Endothelial cell of umbilical vein (primary cell): ENCODE measurements around the gene ATXN7. TPM values are rescaled to one million over a fixed set of nuclear protein-coding genes. Genes with fewer than 3 reads are reported as not detected.

ENCODE experiments used
- BruUV-seq: library from RNA; stranded (reverse); fragments of 400-500 nt; replicated peaks from 2 replicates; lab custom pipeline; 2021; lab: Mats Ljungman, UMichigan
- CTCF ChIA-PET: fragments of 300-600, 350-600 bp; sonication (Branson Sonifier 250); formaldehyde crosslinking; loops from one replicate; lab custom pipeline; 2021; ENCODE audit warnings: antibody characterized with exemption, inconsistent platforms; lab: Charles Lee
- POLR2A ChIA-PET: fragments of 300-600, 350-600 bp; sonication (Branson Sonifier 250); formaldehyde crosslinking; loops from one replicate; lab custom pipeline; 2021; ENCODE audit warnings: antibody characterized with exemption, inconsistent platforms; lab: Charles Lee
- DNase-seq: peaks from one replicate; pipeline ENCODE4 v3.0.0-alpha.2; 2011; ENCODE audit warnings: low read depth, low spot score
- FAIRE-seq: peaks from 2 replicates; lab custom pipeline; 2011; peaks lifted over from hg19 to GRCh38; lab: Jason Lieb, UNC
- H2AFZ ChIP-seq: 2 replicates; pipeline ENCODE4 v1.6.0; 2012; ENCODE audit warnings: low read depth, low read length, control low read depth, inconsistent platforms
- H3K27ac ChIP-seq: 2 replicates; pipeline ENCODE4 v1.5.1; 2011; ENCODE audit warnings: low read depth, mild to moderate bottlenecking, control low read depth, low read length, moderate library complexity; ENCODE audit not compliant: insufficient read depth
- H3K27me3 ChIP-seq, 2 experiments: 2 replicates each; pipeline versions ENCODE4 v1.6.0 to v1.6.1; 2011; ENCODE audit warnings: low read length in 2 of 2, mixed read lengths in 1 of 2; ENCODE audit not compliant: control insufficient read depth in 2 of 2, insufficient read depth in 2 of 2
- H3K36me3 ChIP-seq, 2 experiments: 2 replicates in 1 of 2; 3 replicates in 1 of 2; pipeline ENCODE4 v1.5.1; 2011; ENCODE audit warnings: low read length in 2 of 2, mild to moderate bottlenecking in 1 of 2, moderate library complexity in 1 of 2; ENCODE audit not compliant: control insufficient read depth in 2 of 2, insufficient read depth in 2 of 2; ENCODE audit errors: extremely low read depth in 1 of 2
- H3K4me1 ChIP-seq: 3 replicates; pipeline ENCODE4 v1.5.1; 2011; ENCODE audit warnings: mild to moderate bottlenecking, low read length; ENCODE audit not compliant: control insufficient read depth, insufficient read depth; ENCODE audit errors: extremely low read depth
- H3K4me2 ChIP-seq: 2 replicates; pipeline ENCODE4 v1.6.1; 2011; ENCODE audit warnings: low read length, control low read depth, mixed read lengths; ENCODE audit not compliant: insufficient read depth
- H3K4me3 ChIP-seq, 3 experiments: fragments of 200-600 bp in 1 of 3; sonication (generic), shearing (Covaris generic) in 1 of 3; replicated peaks in 1 of 3; 2 replicates each; pipeline ENCODE4 v1.5.1; 2011 to 2016; ENCODE audit warnings: control low read depth in 3 of 3, low read length in 3 of 3, mild to moderate bottlenecking in 2 of 3, inconsistent platforms in 1 of 3, low read depth in 1 of 3, moderate library complexity in 1 of 3; ENCODE audit not compliant: insufficient read depth in 1 of 3
- H3K79me2 ChIP-seq: 2 replicates; pipeline ENCODE4 v1.6.0; 2012; ENCODE audit warnings: low read length, inconsistent platforms; ENCODE audit not compliant: control insufficient read depth, insufficient read depth
- H3K9ac ChIP-seq: replicated peaks from 2 replicates; pipeline ENCODE3; 2011; ENCODE audit warnings: low read length, control low read depth; ENCODE audit not compliant: insufficient read depth; ENCODE audit errors: extremely low read depth
- H3K9me1 ChIP-seq: replicated peaks from 3 replicates; pipeline ENCODE4 v1.6.0; 2011; ENCODE audit warnings: mild to moderate bottlenecking, low read length; ENCODE audit not compliant: control insufficient read depth, insufficient read depth; ENCODE audit errors: extremely low read depth
- H3K9me3 ChIP-seq: replicated peaks from 2 replicates; pipeline ENCODE4 v1.5.1; 2012; ENCODE audit warnings: low read length, inconsistent platforms; ENCODE audit not compliant: control insufficient read depth, insufficient read depth
- H4K20me1 ChIP-seq: replicated peaks from 2 replicates; pipeline ENCODE3; 2011; ENCODE audit warnings: mild to moderate bottlenecking, low read length; ENCODE audit not compliant: control insufficient read depth, insufficient read depth; ENCODE audit errors: extremely low read depth
- EZH2 ChIP-seq: IDR thresholded peaks from 2 replicates; pipeline ENCODE4 v1.6.1; 2012; ENCODE audit warnings: borderline replicate concordance, low read depth, mild to moderate bottlenecking, moderate library complexity, low read length, inconsistent platforms; ENCODE audit not compliant: severe bottlenecking
- FOS ChIP-seq: IDR thresholded peaks from 2 replicates; pipeline ENCODE4 v1.6.1; 2011; ENCODE audit warnings: mild to moderate bottlenecking, low read length, moderate library complexity, borderline replicate concordance; ENCODE audit not compliant: insufficient read depth
- GATA2 ChIP-seq: IDR thresholded peaks from 2 replicates; pipeline ENCODE4 v1.7.0; 2011; ENCODE audit warnings: low read depth, mild to moderate bottlenecking, moderate library complexity, mixed read lengths, low read length; ENCODE audit not compliant: insufficient read length, insufficient read depth
- JUN ChIP-seq: IDR thresholded peaks from 2 replicates; pipeline ENCODE4 v1.6.1; 2011; ENCODE audit warnings: borderline replicate concordance, low read depth; ENCODE audit not compliant: insufficient read length, insufficient read depth
- MAX ChIP-seq: IDR thresholded peaks from 2 replicates; pipeline ENCODE4 v1.6.1; 2011; ENCODE audit not compliant: insufficient read depth, insufficient read length
- MYC ChIP-seq: IDR thresholded peaks from one replicate; pipeline ENCODE4 v1.6.1; 2011; ENCODE audit warnings: mild to moderate bottlenecking, low read depth, low read length
- POLR2A ChIP-seq: IDR thresholded peaks from 2 replicates; pipeline ENCODE4 v1.6.1; 2012; ENCODE audit warnings: low read depth, mild to moderate bottlenecking, control low read depth, low read length
- POLR2AphosphoS5 ChIP-seq: IDR thresholded peaks from 2 replicates; pipeline ENCODE4 v1.6.1; 2012; ENCODE audit warnings: low read depth, mild to moderate bottlenecking, control low read depth, low read length, moderate library complexity; ENCODE audit not compliant: insufficient read depth
- dilution Hi-C: fragments of 300-500 bp; cut with MboI; formaldehyde crosslinking; loops from one replicate; pipeline ENCODE4 v1.15.0; 2019; ENCODE audit warnings: low sequenced_read_pairs; ENCODE audit not compliant: extremely low pct_ligation_motif_present
- intact Hi-C: fragments of 100-400 bp; cut with micrococcal nuclease; formaldehyde crosslinking; loops from one replicate; pipeline ENCODE4 v1.10.0; 2022
- polyA plus RNA-seq, 4 experiments: library from polyadenylated mRNA; depleted of rRNA in 3 of 4; stranded (reverse) in 3 of 4; unstranded in 1 of 4; fragments of >200 nt; gene quantifications; 2 replicates each; pipeline versions ENCODE4 v1.2.1 to v1.2.3, GENCODE V29; 2011 to 2012; ENCODE audit warnings: missing spikeins in 1 of 4
- total RNA-seq: library from RNA; stranded (reverse); gene quantifications from 2 replicates; pipeline ENCODE4 v1.2.3, GENCODE V29; 2021
- TF ChIP-seq, protein P1 (sequence below), 2 donors: IDR thresholded peaks; 1 replicate in 1 of 2; 2 replicates in 1 of 2; pipeline ENCODE4 v1.5.1; 2011; ENCODE audit warnings: low read length in 2 of 2, mild to moderate bottlenecking in 2 of 2, moderate library complexity in 2 of 2, control low read depth in 1 of 2, inconsistent platforms in 1 of 2, low read depth in 1 of 2; ENCODE audit not compliant: insufficient read depth in 1 of 2; ENCODE audit errors: extremely low read depth in 1 of 2

ATXN7 gene
- total and polyA plus RNA-seq, 2 donors (not counting 3 experiments of a cell fraction or from before 2014, with no cell fraction given): 21.2 to 34.7 TPM

DNA sequence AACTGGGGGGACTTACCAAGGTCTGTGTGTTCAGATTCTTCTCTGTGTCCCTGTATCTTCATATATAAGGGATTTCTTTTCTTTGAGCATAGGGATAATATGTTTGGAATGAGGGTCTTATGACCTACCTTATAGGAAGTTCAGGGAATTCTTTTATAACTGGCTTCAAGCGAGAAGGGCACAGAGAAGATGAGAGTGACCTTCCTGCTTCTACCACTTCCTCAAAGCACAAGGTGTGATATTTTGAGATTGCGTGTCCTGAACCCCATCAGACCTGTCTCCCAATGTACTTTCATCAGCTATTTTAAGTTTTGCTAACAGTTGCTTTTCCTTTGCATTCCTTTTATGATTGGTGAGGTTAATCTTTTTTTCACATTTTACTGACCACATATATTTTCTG lies 162.7 kb downstream of the ATXN7 start:
- peaks cover 9% of the 10 kb centered on the region for H3K4me1 ChIP-seq
- dilution Hi-C loops: loop anchor here (25.0 kb wide), 1 partner anchor 436 kb away; no protein-coding TSS in a partner anchor
- no peak overlapping the region for H3K27ac ChIP-seq
- no peak for FAIRE-seq
- POLR2A ChIA-PET: no interaction called here
- no peak for TF ChIP-seq POLR2AphosphoS5
- TF ChIP-seq FOS: no peak
- TF ChIP-seq GATA2: no peak
- intact Hi-C loops: no loop called here
- no peaks in the 10 kb centered on the region for H3K9me1 ChIP-seq
- H3K9me3 ChIP-seq: no peaks in the 10 kb centered on the region
- H3K79me2 ChIP-seq: peaks cover 18% of the 10 kb centered on the region
- H3K4me3 ChIP-seq: no peak overlapping the region
- no peak overlapping the region for H3K9ac ChIP-seq
- peaks cover 17 to 35% of the 10 kb centered on the region in 2 experiments for H3K27me3 ChIP-seq
- no TSS peak for BruUV-seq
- no peaks in the 10 kb centered on the region for H3K36me3 ChIP-seq
- no peaks in the 10 kb centered on the region for H4K20me1 ChIP-seq
- H2AFZ ChIP-seq: no peak overlapping the region
- H3K4me2 ChIP-seq: no peak overlapping the region
- CTCF ChIA-PET: interaction anchor here (1.2 to 1.4 kb wide), 3 partner anchors 373 to 458 kb away, joined by 3 to 9 read pairs (median 4); no protein-coding TSS in a partner anchor
- DNase-seq: no peak

- Histone ChIP-seq H2AFZ (no peak overlapping the region), H4K20me1 (no peaks in the 10 kb centered on the region), H3K9me3 (no peaks in the 10 kb centered on the region), H3K4me3 (no peak overlapping the region), H3K27ac (no peak overlapping the region), H3K79me2 (peaks cover 6% of the 10 kb centered on the region), H3K36me3 (no peaks in the 10 kb centered on the region), H3K27me3 (peaks cover 17 to 35% of the 10 kb centered on the region in 2 experiments), H3K9ac (no peak overlapping the region), H3K4me2 (no peak overlapping the region), H3K4me1 (no peaks in the 10 kb centered on the region), H3K9me1 (no peaks in the 10 kb centered on the region)
- DNase-seq (no peak), FAIRE-seq (no peak)
- dilution Hi-C loops: loop anchor here (25.0 kb wide), 1 partner anchor 435 kb away; no protein-coding TSS in a partner anchor
- intact Hi-C loops: no loop called here
- POLR2A ChIA-PET: no interaction called here
- CTCF ChIA-PET: interaction anchor here (1.3 to 6.7 kb wide), 3 partner anchors 372 to 458 kb away, joined by 3 to 62 read pairs (median 9); no protein-coding TSS in a partner anchor
- TF ChIP-seq POLR2A (no peak), POLR2AphosphoS5 (no peak), FOS (no peak), EZH2 (no peak), JUN (no peak), MAX (no peak), MYC (no peak), GATA2 (no peak)
- TF ChIP-seq, protein P1, sequence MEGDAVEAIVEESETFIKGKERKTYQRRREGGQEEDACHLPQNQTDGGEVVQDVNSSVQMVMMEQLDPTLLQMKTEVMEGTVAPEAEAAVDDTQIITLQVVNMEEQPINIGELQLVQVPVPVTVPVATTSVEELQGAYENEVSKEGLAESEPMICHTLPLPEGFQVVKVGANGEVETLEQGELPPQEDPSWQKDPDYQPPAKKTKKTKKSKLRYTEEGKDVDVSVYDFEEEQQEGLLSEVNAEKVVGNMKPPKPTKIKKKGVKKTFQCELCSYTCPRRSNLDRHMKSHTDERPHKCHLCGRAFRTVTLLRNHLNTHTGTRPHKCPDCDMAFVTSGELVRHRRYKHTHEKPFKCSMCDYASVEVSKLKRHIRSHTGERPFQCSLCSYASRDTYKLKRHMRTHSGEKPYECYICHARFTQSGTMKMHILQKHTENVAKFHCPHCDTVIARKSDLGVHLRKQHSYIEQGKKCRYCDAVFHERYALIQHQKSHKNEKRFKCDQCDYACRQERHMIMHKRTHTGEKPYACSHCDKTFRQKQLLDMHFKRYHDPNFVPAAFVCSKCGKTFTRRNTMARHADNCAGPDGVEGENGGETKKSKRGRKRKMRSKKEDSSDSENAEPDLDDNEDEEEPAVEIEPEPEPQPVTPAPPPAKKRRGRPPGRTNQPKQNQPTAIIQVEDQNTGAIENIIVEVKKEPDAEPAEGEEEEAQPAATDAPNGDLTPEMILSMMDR (IDR thresholded peaks at IDR 0.05; ENCODE audit: extremely low read depth in 1 of 2, insufficient read depth in 1 of 2, low read depth in 1 of 2, low read length in 2 of 2): no peak
- BruUV-seq: no TSS peak
These were observed 164.0 kb downstream of the ATXN7 start for GRCh38 chr3:64027658-64028057.
